PFSK-1 (cell line): ENCODE data around the gene PIP5KL1.

Source experiments
- FOXP2 ChIP-seq: optimal IDR thresholded peaks from 2 replicates; pipeline ENCODE3; 2011; ENCODE audit warnings: borderline replicate concordance, control low read depth, inconsistent platforms; ENCODE audit not compliant: insufficient read depth; ENCODE audit errors: extremely low read length, extremely low read depth
- POLR2AphosphoS5 ChIP-seq: IDR thresholded peaks from 2 replicates; pipeline ENCODE4 v1.6.1; 2012; ENCODE audit warnings: low read depth, mild to moderate bottlenecking, control low read depth, low read length, moderate library complexity
- SIN3A ChIP-seq: IDR thresholded peaks from 2 replicates; pipeline ENCODE4 v1.6.1; 2012; ENCODE audit warnings: mild to moderate bottlenecking, low read length, moderate library complexity, borderline replicate concordance; ENCODE audit not compliant: insufficient read depth
- TAF1 ChIP-seq: IDR thresholded peaks from 2 replicates; pipeline ENCODE4 v1.6.1; 2012; ENCODE audit warnings: low read length, control low read depth, borderline replicate concordance; ENCODE audit not compliant: insufficient read depth
- TF ChIP-seq, protein P1 (sequence below), 2 experiments: IDR thresholded peaks; 2 replicates each; pipeline versions ENCODE4 v1.6.1 to v1.8.0; 2011 to 2012; ENCODE audit warnings: low read depth in 2 of 2, low read length in 2 of 2, control low read depth in 1 of 2, inconsistent platforms in 1 of 2, mild to moderate bottlenecking in 1 of 2, moderate library complexity in 1 of 2; ENCODE audit not compliant: insufficient read depth in 1 of 2

The PIP5KL1 gene

GRCh38 chr9:127905004-127905728 lies 25.4 kb downstream of the PIP5KL1 start:
- TF ChIP-seq, protein P1, sequence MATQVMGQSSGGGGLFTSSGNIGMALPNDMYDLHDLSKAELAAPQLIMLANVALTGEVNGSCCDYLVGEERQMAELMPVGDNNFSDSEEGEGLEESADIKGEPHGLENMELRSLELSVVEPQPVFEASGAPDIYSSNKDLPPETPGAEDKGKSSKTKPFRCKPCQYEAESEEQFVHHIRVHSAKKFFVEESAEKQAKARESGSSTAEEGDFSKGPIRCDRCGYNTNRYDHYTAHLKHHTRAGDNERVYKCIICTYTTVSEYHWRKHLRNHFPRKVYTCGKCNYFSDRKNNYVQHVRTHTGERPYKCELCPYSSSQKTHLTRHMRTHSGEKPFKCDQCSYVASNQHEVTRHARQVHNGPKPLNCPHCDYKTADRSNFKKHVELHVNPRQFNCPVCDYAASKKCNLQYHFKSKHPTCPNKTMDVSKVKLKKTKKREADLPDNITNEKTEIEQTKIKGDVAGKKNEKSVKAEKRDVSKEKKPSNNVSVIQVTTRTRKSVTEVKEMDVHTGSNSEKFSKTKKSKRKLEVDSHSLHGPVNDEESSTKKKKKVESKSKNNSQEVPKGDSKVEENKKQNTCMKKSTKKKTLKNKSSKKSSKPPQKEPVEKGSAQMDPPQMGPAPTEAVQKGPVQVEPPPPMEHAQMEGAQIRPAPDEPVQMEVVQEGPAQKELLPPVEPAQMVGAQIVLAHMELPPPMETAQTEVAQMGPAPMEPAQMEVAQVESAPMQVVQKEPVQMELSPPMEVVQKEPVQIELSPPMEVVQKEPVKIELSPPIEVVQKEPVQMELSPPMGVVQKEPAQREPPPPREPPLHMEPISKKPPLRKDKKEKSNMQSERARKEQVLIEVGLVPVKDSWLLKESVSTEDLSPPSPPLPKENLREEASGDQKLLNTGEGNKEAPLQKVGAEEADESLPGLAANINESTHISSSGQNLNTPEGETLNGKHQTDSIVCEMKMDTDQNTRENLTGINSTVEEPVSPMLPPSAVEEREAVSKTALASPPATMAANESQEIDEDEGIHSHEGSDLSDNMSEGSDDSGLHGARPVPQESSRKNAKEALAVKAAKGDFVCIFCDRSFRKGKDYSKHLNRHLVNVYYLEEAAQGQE (IDR thresholded peaks at IDR 0.05; ENCODE audit: insufficient read depth in 1 of 2, low read depth in 2 of 2, low read length in 2 of 2), result no peak
- TF ChIP-seq SIN3A, result no peak
- TF ChIP-seq TAF1, result no peak
- no peak for TF ChIP-seq FOXP2
- no peak for TF ChIP-seq POLR2AphosphoS5

- TF ChIP-seq SIN3A (no peak), POLR2AphosphoS5 (no peak), FOXP2 (no peak), TAF1 (no peak)
- TF ChIP-seq, protein P1 (IDR thresholded peaks at IDR 0.05; ENCODE audit: insufficient read depth in 1 of 2, low read depth in 2 of 2, low read length in 2 of 2), result no peak
Measured at GRCh38 chr9:127904561-127905003, 26.0 kb downstream of the PIP5KL1 start.

GRCh38 chr9:127903557-127904475 lies 26.8 kb downstream of the PIP5KL1 start:
- TF ChIP-seq, protein P1 (IDR thresholded peaks at IDR 0.05; ENCODE audit: insufficient read depth in 1 of 2, low read depth in 2 of 2, low read length in 2 of 2), result no peak

- TF ChIP-seq POLR2AphosphoS5 (no peak), TAF1 (0 out of 2 replicates have a peak, but pooled peaks have one; percentile 11)
- TF ChIP-seq, protein P1 (IDR thresholded peaks at IDR 0.05; ENCODE audit: insufficient read depth in 1 of 2, low read depth in 2 of 2, low read length in 2 of 2), result no peak
Measured at GRCh38 chr9:127899128-127899943, 31.2 kb downstream of the PIP5KL1 start, which contains the start of gene ST6GALNAC6. TSS of gene ST6GALNAC6 (minus strand) at chr9:127899603. CDS start at chr9:127897981, 1,622 bp downstream.
